Fibroblast of mammary gland (primary cell): ENCODE results near the gene PHLDB2.

Experiments
- DNase-seq: peaks from one replicate; pipeline ENCODE4 v3.0.0-alpha.2; 2010; ENCODE audit warnings: low read depth
- H3K4me3 ChIP-seq: 2 replicates; pipeline ENCODE4 v1.5.1; 2011; ENCODE audit warnings: low read depth, mild to moderate bottlenecking, low read length, moderate library complexity; ENCODE audit not compliant: control insufficient read depth
- TF ChIP-seq, protein P1 (sequence below): conservative IDR thresholded peaks from 2 replicates; pipeline ENCODE4 v1.5.1; 2011; ENCODE audit warnings: low read depth, low read length, inconsistent platforms; ENCODE audit not compliant: control insufficient read depth, insufficient read depth

Gene PHLDB2

DNA sequence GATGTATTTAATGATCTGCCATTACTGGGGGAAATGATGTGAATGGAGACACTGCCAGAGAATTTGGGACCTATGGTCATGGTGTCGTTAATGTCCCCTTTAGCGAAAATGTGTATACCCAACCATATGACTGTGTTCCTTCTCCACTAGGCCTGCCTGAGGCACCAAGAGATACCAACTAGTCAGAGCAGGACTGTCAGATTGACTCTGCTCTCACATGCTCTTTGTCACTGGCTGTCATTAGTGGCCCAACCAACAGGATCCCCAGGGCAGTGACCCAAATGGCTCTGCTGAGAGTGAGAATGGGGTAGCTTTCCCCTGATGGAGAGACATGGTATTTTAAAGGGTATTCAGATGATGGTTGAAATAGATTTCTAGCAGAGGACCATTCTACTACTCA is 142.5 kb downstream of the PHLDB2 start:
- TF ChIP-seq, protein P1, sequence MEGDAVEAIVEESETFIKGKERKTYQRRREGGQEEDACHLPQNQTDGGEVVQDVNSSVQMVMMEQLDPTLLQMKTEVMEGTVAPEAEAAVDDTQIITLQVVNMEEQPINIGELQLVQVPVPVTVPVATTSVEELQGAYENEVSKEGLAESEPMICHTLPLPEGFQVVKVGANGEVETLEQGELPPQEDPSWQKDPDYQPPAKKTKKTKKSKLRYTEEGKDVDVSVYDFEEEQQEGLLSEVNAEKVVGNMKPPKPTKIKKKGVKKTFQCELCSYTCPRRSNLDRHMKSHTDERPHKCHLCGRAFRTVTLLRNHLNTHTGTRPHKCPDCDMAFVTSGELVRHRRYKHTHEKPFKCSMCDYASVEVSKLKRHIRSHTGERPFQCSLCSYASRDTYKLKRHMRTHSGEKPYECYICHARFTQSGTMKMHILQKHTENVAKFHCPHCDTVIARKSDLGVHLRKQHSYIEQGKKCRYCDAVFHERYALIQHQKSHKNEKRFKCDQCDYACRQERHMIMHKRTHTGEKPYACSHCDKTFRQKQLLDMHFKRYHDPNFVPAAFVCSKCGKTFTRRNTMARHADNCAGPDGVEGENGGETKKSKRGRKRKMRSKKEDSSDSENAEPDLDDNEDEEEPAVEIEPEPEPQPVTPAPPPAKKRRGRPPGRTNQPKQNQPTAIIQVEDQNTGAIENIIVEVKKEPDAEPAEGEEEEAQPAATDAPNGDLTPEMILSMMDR: no peak
- no peak for DNase-seq
- H3K4me3 ChIP-seq: no peak overlapping the region

DNA sequence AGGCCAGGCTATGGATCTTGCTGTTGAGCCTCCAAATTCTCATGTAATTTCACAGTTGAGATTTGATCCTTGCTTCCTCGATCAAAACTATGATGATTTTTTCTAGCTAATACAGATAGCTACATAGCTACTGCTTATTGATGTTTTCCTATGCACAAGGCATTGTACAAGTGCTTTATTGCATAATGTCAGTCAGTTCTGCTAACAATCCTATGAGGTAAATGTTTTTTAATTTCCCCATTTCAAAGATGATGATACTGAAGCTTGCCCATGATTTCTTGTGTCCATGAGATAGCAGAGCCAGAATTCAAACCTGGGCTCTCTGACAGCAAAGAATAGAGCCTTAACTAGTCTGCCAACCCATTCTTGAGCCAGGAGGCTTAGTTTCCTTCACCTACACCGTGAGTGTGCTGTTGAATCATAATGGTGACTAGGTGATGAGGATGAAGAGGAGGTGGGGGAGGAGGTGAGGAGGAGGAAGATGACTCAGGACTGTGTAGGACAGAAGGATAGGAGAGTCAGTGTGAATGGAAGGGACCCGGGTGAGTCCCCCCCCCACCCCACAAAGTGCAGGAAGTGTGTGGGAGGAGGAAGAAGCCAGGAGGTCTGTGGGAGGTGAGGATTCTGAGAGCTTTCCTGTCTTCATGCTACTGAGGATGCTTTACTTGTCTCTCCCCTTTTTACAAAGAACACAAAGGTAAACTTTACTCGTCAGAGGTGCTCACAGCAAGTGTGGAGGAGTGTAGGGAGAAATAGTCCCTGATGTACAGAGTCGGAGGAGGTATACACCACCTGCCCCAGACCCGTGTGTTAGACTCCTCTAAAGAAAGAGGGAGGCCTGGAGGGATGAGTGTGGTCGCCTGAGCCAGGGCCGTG is 143.3 kb downstream of the PHLDB2 start:
- TF ChIP-seq, protein P1: no peak
- peak; percentile 72 for DNase-seq
- no peak overlapping the region for H3K4me3 ChIP-seq

DNA sequence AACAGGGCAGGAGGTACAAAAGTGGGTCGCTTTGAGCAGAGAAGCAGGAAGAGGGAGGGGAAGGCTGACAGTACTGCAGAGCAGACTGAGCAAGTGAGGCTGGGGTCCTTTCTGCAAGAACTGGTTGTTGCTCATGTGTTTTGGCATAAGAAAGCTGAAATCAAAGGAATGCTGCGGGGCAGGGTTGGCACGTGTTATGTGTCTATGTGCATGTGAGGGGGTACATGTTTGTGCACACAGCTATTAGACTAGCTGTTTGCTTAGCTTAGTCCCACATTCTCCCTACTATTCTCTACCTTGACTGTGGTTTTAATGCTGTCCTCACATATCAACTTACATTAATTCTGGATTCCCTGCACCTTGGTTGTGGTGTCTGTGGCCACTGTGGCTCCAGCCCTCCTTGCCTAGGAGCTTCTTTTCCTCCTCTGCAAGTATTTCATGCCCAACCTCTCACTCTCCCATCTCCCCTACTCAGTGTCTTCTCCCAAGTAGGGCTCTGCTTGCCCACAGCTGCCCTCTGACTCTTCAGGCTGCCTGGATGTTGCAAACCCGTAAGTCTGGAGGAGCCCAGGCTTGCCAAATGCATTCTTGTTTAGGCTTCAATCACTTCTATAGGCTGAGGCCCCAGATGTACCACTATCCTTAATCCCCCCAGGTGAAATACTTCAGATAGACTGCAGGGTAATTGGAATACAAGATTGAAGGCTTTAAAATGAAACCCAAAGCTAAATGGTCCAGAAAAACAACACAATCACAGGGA is 144.4 kb downstream of the PHLDB2 start:
- H3K4me3 ChIP-seq: no peak overlapping the region
- TF ChIP-seq, protein P1: no peak
- DNase-seq: no peak

DNA sequence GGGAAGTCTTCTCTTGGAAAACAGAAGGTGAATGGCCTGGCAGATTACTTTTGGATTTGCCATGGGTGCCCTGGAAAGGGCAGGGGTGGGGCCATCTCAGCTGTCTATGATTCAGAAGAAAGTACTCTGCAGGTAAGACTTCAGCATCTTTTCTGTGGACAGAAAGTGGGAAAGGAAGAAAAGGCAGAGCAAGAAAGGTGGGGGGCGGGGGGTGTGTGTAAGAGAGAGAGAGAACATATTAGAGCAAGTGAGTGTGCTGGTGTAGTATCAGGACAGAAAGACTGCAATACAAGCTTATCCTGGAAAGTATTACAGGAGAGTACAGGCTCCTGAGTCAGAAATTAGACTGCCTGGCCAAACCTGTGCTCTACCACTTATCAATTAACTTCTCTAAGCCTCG is 145.1 kb downstream of the PHLDB2 start:
- H3K4me3 ChIP-seq: no peak overlapping the region
- no peak for DNase-seq
- TF ChIP-seq, protein P1: no peak

DNA sequence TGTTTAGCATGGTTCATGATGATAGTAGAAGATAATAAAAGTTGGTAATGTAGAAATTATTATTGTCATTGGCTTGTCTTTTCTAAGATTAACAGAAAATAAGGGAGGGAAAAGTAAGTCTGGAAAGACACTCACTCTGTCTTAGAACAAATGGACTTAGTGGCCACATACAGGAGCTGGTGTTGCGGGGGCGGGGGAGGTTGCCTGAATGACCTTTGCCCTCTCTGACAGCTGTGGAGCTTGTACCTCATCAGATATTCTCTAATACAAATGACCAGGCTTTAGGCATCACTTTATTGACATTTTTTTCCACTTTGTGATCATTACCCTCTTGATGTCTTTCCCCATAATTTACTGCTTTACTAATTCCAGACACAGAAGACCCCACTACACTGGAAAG is 145.6 kb downstream of the PHLDB2 start:
- no peak overlapping the region for H3K4me3 ChIP-seq
- TF ChIP-seq, protein P1: no peak
- no peak for DNase-seq

DNA sequence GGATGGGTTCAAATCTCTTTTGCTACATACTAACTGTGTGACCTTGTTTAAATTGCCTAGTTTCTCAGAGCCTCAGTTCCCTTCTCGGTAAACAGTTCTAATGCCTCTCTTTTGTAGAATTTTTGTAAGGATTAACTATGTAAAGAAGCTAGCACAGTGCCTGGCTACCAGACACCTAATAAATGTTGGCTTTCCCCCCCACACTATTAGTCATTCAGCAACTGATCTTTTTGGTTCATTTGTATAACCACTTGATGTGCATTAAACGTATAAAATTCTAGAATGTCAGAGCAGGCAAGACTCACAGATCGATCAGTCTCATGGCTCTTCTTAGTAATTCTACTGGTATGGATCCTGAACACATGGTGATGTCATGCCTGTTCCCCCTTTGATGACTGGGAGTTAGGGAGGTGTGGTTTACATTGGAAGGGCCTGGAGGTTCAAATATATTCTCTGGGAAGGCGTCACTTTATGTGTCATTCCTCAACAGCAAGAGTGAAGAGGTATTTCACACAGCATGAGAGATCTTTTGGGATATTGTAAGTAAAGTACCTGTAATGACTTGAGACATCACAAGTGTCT is 146.1 kb downstream of the PHLDB2 start:
- no peak overlapping the region for H3K4me3 ChIP-seq
- DNase-seq: peak; percentile 82
- TF ChIP-seq, protein P1: no peak
